Heart left ventricle (tissue), 13 donors: ENCODE data around the gene PRKAG2.

Experiments
- POLR2A ChIP-seq, 2 donors: fragments of 450-650 bp; IDR thresholded peaks; one replicate each; pipeline ENCODE4 v1.6.1; 2017; ENCODE audit warnings: antibody characterized with exemption in 2 of 2, mild to moderate bottlenecking in 2 of 2, moderate library complexity in 2 of 2
- TF ChIP-seq, protein P1 (sequence below), 12 donors: fragments of 200-600 bp; sonication (generic) in 4 of 12; IDR thresholded peaks; one replicate each; pipeline versions ENCODE4 v1.5.0 to v1.8.0; 2018 to 2022; ENCODE audit warnings: antibody characterized with exemption in 12 of 12, mild to moderate bottlenecking in 5 of 12
- donor health status: ischemic (EF 13 %, LVEDD 7.1; RV severe dilation, severe dysfunction).
- donor health status: DM: no; HTN: yes; CAD: no.
- donor health status: DM: no; HTN: no; CAD: no.
- donor health status: ischemic (EF 25% LVEDD 6.9; RV normal size, moderate dysfunction).
- donor health status: ischemic (EF 25% LVEDD 5.7; RV mildly dilated, moderate dysfunction).
- donor health status: ischemic (EF 35%, LVEDD 5.7; RV mildly dilated, moderate dysfunction).
- donor health status: nonischemic (EF 11% LVEDD 7.7; RV severe dilation, severe dysfunction).
- donor health status: DM: yes; HTN: yes; CAD: no.
- donor health status: PGD.
- donor health status: ischemic (EF 29% LVEDD 5.4; RV normal size, mild dysfunction).
- donor health status: nonischemic (EF 23%, LVEDD 6.1; RV moderate dilation, normal function).

DNA sequence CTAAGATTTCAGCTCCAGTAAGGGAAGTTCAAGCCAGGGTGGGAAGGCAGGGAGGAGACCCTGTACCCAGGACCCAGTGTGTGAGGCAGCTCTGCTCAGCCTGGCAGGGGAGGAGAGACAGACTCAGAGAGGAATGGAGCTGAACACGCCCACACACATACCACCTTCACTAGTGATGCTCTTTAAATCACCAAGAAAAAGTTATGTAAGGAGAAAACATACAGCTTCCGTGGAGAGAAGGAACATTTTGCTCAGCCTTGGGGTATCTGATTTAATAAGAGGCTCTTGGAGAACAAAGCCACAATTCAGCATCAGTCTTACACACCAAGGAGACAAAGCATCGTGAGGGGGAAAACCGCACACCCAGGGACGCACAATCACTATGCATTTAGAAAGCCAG, 62.9 kb downstream of the PRKAG2 start:
- TF ChIP-seq, protein P1, sequence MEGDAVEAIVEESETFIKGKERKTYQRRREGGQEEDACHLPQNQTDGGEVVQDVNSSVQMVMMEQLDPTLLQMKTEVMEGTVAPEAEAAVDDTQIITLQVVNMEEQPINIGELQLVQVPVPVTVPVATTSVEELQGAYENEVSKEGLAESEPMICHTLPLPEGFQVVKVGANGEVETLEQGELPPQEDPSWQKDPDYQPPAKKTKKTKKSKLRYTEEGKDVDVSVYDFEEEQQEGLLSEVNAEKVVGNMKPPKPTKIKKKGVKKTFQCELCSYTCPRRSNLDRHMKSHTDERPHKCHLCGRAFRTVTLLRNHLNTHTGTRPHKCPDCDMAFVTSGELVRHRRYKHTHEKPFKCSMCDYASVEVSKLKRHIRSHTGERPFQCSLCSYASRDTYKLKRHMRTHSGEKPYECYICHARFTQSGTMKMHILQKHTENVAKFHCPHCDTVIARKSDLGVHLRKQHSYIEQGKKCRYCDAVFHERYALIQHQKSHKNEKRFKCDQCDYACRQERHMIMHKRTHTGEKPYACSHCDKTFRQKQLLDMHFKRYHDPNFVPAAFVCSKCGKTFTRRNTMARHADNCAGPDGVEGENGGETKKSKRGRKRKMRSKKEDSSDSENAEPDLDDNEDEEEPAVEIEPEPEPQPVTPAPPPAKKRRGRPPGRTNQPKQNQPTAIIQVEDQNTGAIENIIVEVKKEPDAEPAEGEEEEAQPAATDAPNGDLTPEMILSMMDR (IDR thresholded peaks at IDR 0.05), result no peak
- TF ChIP-seq POLR2A (IDR thresholded peaks at IDR 0.05), result no peak
